Dedifferentiated amniotic fluid mesenchymal stem cell (primary cell): Measurements from ENCODE around the gene NTRK2.

Source experiments
- DNase-seq: peaks from one replicate; pipeline ENCODE4 v3.0.0-alpha.2; 2016; ENCODE audit errors: extremely low spot score

The NTRK2 gene

DNA sequence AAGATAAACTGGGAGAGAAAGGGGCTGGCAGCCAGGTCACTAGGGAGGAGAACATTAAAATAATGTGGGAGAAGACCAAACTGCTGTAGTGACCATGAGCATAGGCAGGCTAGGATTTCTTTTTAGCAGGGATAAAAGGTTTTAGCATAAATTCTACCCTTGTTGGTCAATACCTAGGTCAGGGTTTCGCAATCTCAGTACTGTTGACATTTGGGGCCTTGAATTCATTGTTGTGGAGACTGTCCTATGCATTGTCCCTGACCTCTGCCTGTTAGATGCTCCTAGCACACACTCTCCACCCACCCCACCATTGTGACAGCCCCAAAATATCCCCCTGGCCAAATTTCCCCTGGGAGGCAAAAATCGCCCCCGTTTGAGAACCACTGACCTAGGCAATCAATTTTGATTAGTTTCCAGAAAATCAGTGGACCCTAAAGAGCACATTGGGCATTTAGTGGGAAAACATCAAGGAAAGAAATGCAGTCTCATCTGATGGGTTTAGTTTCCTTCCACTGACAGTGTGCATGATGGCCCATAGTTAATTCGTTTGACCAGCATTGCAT, 181.4 kb downstream of the NTRK2 start:
- no peak for DNase-seq

GRCh38 chr9:84851935-84852585, 182.5 kb downstream of the NTRK2 start:
- no peak for DNase-seq

DNA sequence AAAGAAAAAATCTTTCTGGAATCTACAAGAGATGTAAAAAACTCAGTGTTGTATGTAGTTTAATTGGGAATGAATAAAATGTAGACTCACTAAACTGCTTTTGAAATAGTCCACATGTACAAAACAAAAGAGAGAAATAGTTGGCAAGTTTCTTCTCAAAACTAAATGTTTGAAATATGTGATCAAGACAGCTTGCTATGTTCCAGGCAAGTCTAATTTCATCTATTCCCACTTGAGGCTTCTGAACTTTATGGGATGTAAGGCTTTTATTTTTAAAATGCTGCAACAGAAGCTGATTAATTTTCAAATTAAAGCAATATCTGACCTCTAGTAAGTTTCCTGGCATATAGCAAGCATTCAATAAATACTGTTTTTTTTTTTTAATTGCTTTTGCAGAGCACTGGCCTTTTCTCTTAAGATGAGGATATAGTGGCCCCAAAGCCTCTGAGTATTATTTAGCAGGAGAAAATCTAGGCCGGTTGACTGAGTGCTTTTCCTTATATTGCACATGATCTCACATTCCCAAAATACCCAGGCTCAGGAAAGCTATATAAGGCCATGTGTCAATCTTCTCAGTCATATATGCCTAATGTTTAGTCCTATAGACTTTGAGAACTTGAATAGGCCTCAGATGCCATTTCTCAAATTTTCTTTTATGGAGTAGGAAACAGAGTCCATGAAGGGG, 183.2 kb downstream of the NTRK2 start:
- no peak for DNase-seq

DNA sequence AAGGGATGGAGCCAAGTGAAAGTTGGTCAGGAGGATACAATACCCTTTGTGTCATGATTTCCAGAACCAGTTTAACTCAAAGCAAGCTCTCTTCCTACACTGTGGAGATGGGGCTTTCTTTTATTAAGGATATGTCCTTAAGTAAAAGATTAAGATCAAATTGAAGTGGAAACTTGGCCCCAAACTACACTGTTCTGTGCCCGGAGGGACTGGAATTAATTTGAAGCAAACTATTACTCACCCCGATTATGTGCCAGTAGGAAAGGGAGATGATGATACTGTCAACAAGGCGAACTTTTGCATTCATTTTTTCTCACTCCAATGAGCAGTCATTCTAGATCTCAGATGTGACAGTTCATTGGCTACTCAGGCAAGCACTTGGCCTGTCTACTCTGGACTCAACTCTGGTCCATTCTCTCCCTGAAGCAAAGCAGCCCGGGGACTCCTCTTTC, 186.7 kb downstream of the NTRK2 start:
- no peak for DNase-seq

DNA sequence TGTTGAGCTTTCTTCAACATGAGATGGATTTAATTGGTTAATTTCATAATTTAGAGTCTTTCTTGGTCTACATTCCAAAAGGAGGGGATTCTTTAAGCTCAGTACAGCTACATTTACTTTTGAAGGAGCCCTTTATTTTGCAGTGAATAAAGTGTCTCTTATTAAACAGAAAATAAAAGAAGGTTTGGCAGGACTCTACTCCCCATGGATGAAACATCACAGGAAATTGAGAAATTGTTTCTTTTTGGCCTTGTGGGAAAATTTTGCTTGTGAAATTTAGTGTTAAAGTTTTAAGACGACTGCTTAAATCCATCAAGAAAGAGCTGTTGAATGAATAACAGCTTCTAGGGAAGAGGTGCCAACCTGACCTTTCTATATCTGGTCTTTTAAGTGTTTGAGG, 187.7 kb downstream of the NTRK2 start:
- no peak for DNase-seq

- DNase-seq: no peak
Observed at GRCh38 chr9:84858364-84858763, 188.8 kb downstream of the NTRK2 start.

DNA sequence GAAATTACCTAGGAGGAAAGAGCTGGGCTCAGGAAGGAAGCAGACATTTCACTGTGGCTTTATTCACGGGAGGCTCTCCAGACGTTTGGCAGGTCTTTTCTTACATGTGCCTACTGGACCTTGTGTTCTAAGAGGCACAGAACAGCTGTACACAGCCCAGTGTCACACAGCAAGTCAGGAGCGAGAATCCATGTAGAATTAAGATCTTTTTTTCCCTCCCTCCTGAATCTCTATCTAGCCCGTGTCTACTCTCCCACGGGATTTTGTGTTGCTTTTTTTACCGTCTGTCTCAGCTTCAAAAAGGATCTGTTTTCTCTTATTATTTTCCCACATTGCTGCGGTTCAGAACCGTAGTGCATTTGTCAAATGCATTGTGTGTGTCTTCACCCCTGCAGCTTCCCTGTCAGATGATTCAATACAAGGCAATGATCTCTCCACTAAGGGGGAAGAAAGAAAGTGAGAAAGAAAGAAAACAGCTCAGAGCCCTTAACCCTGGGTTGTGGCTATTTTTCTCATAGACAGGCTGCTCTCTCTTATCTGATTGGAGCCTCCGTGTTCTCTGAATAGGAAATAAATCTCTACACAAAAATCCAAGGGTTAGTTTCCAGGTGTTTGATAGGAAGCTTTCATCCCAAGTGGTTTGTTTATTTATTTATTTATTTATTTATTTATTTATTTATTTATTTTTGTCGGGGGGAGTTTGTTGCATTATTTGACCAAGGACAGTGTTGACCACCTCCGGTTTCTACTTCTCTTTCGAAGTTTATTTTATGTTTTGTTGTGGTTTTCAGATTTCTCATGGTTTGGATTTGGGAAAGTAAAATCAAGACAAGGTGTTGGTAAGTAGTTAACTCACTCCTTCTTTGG, 191.0 kb downstream of the NTRK2 start:
- DNase-seq: no peak

GRCh38 chr9:84861455-84861854, 191.9 kb downstream of the NTRK2 start:
- DNase-seq: no peak

DNA sequence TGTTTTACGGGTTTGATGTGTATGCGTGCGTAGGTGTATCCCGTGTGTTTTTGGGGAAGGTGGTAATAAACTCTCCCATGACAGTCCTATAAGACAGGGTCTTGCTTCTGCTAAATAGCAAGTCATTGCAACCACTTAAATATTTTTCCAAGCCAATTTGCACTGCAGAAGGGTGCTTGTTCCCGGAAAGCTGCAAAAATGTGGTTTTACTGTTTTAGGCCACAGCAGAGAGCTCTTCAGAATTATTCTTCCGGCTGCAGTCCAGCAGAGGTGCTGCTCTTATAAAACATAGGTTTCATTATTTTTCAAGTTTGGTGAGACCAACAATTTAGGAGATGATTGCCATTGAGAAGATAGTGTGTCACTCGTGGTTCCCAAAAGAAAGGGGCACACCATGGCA, 192.8 kb downstream of the NTRK2 start:
- no peak for DNase-seq

DNA sequence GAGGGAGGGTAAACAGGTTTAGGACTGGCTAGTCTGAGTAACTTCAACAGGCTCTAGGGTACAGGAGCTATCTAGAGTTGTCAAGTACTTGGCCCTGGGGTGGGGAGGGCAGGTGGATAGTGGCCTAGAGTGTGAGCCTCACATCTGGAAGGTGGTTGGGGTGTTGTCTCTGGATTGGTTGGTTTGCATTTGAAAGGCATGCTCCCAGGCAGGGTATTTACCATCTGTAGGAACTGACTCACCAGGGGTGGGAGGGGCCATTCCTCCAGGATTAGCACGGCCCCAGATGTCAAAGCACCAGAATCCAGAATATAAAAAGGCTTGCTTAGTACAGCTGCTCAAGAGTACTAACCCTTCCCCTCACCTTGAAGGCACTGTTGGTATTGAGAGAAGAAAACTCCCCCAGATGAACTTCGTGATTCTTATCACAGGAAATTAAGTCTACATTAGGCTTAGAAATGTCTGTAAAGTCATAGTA, 193.3 kb downstream of the NTRK2 start:
- DNase-seq: no peak

- no peak for DNase-seq
Observed at GRCh38 chr9:84863372-84863771, 193.8 kb downstream of the NTRK2 start.

- DNase-seq: no peak
Observed at GRCh38 chr9:84866396-84867175, 197.1 kb downstream of the NTRK2 start.

DNA sequence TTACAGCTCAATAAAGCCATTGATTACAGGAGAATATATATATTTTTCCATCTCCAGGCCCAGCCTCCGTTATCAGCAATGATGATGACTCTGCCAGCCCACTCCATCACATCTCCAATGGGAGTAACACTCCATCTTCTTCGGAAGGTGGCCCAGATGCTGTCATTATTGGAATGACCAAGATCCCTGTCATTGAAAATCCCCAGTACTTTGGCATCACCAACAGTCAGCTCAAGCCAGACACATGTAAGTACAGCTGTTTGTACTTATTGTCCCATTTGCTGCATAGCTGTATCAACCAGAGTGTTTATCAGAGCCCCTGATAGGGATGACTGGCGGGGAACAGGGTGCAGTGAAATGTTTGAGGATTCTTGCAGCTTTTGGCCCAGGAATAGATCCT, 197.7 kb downstream of the NTRK2 start:
- DNase-seq: no peak

DNA sequence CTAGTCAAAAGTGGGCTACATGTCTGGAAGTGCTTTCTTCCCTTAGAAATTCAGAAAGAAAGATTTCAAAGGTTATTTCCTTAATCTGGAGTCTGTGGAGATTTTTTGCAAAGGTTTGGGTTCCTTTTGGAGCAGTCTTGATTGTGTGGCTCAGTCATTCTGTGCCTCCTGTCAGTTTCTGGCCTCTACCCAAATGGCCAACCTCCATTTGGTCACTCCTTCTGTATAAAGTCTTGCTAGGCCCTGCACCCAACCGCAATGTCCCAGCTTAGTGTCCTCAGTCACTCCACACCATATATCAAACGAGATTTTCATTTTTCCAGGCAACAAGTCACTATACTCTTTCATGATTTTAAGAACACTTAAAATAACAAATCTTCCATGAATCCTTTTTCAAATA, 199.6 kb downstream of the NTRK2 start:
- DNase-seq: no peak

DNA sequence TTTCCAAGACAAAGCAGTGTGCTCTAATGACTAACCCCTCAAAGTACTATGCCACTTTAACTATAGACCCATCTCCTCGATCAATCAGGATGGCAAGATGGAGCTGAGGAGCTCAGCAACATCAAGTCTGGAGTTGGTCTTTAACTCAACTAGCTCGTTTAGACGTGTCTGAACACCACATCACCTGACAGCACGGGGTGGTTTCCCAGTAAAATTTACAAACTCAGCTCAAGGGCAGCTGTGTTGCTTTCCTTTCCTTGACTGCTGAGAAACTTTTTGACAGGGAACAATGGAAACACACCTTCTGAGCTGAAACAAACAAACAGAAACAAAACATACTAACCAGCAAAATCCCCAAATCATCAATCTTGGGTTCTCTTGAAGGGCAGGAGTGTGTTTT, 202.5 kb downstream of the NTRK2 start:
- no peak for DNase-seq

DNA sequence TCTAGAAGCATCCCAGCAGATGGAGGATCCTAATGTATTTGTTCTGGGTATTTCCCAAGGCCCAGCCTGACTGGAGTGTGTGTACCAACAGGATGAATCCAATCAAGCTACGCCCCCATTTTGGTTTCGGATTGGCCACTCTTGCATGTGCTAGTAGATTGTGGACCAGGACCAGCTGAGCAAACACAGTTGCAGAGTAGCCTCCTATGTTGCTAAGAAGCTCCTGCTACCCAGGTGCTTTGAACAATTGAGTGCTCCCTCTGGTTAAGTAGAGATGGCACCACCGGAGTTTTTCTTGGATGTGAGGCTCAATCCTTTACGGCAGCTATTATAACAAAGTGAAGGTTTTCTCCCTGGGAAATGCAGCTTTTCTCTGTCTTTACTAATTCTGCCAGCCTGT, 204.5 kb downstream of the NTRK2 start:
- no peak for DNase-seq

- no peak for DNase-seq
Observed at GRCh38 chr9:84874596-84874995, 205.1 kb downstream of the NTRK2 start.

GRCh38 chr9:84875193-84875592, 205.7 kb downstream of the NTRK2 start:
- no peak for DNase-seq

DNA sequence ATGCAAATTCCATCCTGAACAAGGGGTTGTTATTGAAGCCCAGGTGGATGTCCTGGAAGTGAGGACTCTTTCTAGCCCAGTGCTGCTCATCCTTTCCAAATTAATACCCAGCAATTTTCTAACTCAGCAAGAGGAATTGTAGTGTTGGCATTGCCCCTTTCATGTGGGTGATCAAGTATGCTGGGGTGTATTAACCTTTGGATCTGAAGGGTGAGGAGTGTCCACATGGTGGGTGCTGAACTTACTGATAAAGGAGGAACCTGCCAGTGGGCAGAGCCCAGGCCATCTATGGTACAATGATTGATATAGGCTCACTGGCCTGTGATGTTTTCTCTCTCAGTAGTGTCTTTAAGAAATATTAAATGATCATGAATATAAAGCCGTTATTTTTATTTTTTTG, 210.1 kb downstream of the NTRK2 start:
- no peak for DNase-seq

- no peak for DNase-seq
Observed at GRCh38 chr9:84880835-84881234, 211.3 kb downstream of the NTRK2 start.

DNA sequence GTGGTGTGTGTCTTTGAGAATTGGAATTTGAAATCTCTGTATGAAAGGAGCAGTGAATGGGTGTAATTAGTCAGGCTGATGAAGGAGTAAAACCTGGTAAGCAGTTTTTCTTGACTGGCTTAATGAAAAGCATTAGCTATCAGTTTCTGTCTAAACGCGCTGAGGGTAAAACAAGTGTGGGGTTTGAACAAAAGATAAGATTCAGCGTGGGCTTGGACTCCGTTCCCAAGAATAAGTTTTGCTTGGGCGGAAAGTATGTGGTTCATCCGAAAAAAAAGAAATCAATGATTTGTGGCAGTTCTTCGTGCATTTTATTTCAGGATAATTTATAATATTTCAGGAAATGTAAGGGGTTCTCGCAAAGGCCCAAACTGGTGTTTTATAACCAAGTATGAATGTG, 217.3 kb downstream of the NTRK2 start:
- no peak for DNase-seq

- DNase-seq: no peak
Observed at GRCh38 chr9:84891924-84892323, 222.4 kb downstream of the NTRK2 start.
